Body of pancreas (tissue), 4 donors: ENCODE results near the gene TSSK1B.

Source experiments
- POLR2A ChIP-seq, 3 donors: fragments of 450-650 bp; IDR thresholded peaks; one replicate each; pipeline ENCODE4 v1.6.1; 2016; ENCODE audit warnings: antibody characterized with exemption in 3 of 3, mild to moderate bottlenecking in 2 of 3
- TF ChIP-seq, protein P1 (sequence below), 7 experiments: fragments of 450-650 bp in 4 of 7; fragments of 200-600 bp in 3 of 7; sonication (generic) in 3 of 7; IDR thresholded peaks; one replicate each; pipeline ENCODE4 v1.5.1; 2016 to 2019; ENCODE audit warnings: antibody characterized with exemption in 7 of 7

DNA sequence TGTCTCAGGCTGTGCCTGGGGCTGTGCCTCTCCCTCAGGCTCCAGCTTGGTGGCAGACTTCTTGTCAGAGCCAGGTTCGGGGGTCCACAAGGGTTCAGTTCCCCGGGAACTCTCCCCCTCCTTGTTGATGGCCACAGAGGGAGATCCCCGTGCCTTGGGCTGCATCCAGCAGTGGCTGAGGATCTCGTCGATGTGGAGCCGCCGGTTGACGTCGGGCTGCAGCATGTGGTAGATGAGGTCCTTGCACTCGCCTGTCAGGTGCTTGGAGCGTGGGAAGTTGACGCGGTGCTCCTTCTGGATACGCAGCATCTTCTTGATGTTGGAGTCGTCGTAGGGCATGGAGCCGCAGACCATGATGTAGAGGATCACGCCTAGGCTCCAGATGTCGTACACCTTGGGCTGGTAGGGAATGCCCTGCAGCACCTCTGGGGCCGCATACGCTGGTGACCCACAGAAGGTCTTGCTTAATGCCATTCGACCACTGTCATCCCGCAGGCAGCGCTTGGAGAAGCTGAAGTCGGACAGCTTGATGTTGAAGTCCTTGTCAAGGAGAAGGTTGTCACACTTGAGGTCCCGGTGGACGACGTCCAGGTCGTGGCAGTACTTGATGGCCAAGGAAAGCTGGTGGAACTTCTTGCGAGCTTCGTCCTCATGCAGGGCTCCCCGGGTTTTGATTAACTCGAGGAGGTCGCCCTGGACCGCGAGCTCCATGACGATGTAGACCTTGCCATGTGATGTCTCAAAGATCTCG, 752 bp downstream of the TSSK1B start:
- TF ChIP-seq, protein P1, sequence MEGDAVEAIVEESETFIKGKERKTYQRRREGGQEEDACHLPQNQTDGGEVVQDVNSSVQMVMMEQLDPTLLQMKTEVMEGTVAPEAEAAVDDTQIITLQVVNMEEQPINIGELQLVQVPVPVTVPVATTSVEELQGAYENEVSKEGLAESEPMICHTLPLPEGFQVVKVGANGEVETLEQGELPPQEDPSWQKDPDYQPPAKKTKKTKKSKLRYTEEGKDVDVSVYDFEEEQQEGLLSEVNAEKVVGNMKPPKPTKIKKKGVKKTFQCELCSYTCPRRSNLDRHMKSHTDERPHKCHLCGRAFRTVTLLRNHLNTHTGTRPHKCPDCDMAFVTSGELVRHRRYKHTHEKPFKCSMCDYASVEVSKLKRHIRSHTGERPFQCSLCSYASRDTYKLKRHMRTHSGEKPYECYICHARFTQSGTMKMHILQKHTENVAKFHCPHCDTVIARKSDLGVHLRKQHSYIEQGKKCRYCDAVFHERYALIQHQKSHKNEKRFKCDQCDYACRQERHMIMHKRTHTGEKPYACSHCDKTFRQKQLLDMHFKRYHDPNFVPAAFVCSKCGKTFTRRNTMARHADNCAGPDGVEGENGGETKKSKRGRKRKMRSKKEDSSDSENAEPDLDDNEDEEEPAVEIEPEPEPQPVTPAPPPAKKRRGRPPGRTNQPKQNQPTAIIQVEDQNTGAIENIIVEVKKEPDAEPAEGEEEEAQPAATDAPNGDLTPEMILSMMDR (IDR thresholded peaks at IDR 0.05) = no peak
- no peak for TF ChIP-seq POLR2A (IDR thresholded peaks at IDR 0.05)
